HCT116 (cell line): Measurements from ENCODE around the gene TLR2. TPM values are rescaled to one million over a fixed set of nuclear protein-coding genes. Genes with fewer than 3 reads are reported as not detected.

ENCODE experiments used
- ATAC-seq: fragments of 200-7000 bp; cut with Tn5 transposase; 2 replicates; pipeline ENCODE4 v1.9.1; 2020; ENCODE audit warnings: mild to moderate bottlenecking, moderate library complexity
- BruUV-seq: library from RNA; stranded (reverse); fragments of 400-500 nt; replicated peaks from 2 replicates; lab custom pipeline; 2021; lab: Mats Ljungman, UMichigan
- CTCF ChIA-PET: fragments of 300-600 bp; sonication (Branson Sonifier 250); formaldehyde crosslinking; loops from one replicate; lab custom pipeline; 2021; ENCODE audit warnings: antibody characterized with exemption; lab: Charles Lee
- POLR2A ChIA-PET: fragments of 300-600, 350-600 bp; sonication (Branson Sonifier 250); formaldehyde crosslinking; loops from one replicate; lab custom pipeline; 2021; ENCODE audit warnings: antibody characterized with exemption; lab: Charles Lee
- RAD21 ChIA-PET, 2 experiments: fragments of 300-600 bp; sonication (Branson Sonifier 250); formaldehyde crosslinking; loops; one replicate each; lab custom pipeline; 2023; ENCODE audit warnings: low total read pairs in 2 of 2; ENCODE audit not compliant: uncharacterized antibody in 2 of 2, unreplicated experiment in 2 of 2, low non-redundant PET in 1 of 2; lab: Charles Lee
- DNase-seq: peaks from one replicate; pipeline ENCODE4 v3.0.0-alpha.2; 2010; ENCODE audit warnings: low read depth, low spot score
- H2AFZ ChIP-seq: fragments of 200-600 bp; shearing (Covaris generic), sonication (generic); 2 replicates; pipeline ENCODE4 v1.6.1; 2017; ENCODE audit warnings: low read depth, mixed run types, mixed read lengths, antibody characterized with exemption, low read length; ENCODE audit not compliant: poor library complexity, severe bottlenecking
- H3K27ac ChIP-seq: 2 replicates; pipeline ENCODE4 v1.5.1; 2012; ENCODE audit warnings: low read depth, low read length
- H3K27me3 ChIP-seq: fragments of 200-600 bp; sonication (generic); 2 replicates; pipeline ENCODE4 v1.6.1; 2016; ENCODE audit warnings: mixed run types, low read length, mixed read lengths; ENCODE audit not compliant: insufficient read depth
- H3K36me3 ChIP-seq, 2 experiments: fragments of 200-500 bp in 1 of 2; fragments of 200-600 bp in 1 of 2; sonication (Bioruptor generic) in 1 of 2; sonication (generic) in 1 of 2; 2 replicates each; pipeline versions ENCODE4 v1.5.1 to v1.6.1; 2014 to 2016; ENCODE audit warnings: low read length in 2 of 2, inconsistent platforms in 1 of 2, mixed read lengths in 1 of 2, mixed run types in 1 of 2; ENCODE audit not compliant: insufficient read depth in 2 of 2, control insufficient read depth in 1 of 2
- H3K4me1 ChIP-seq, 2 experiments: fragments of 200-600 bp in 1 of 2; sonication (generic) in 1 of 2; 2 replicates each; pipeline versions ENCODE4 v1.5.1 to v1.6.1; 2012 to 2017; ENCODE audit warnings: low read length in 2 of 2, inconsistent platforms in 1 of 2, mild to moderate bottlenecking in 1 of 2, mixed read lengths in 1 of 2, mixed run types in 1 of 2, moderate library complexity in 1 of 2; ENCODE audit not compliant: insufficient read depth in 2 of 2, control insufficient read depth in 1 of 2
- H3K4me2 ChIP-seq: fragments of 200-600 bp; sonication (generic); 2 replicates; pipeline ENCODE4 v1.6.1; 2017; ENCODE audit warnings: mixed run types, low read length, mixed read lengths
- H3K4me3 ChIP-seq, 2 experiments: fragments of 200-600 bp in 1 of 2; sonication (generic) in 1 of 2; replicated peaks in 1 of 2; 2 replicates each; pipeline ENCODE4 v1.5.1; 2011 to 2016; ENCODE audit warnings: low read length in 2 of 2, control low read depth in 1 of 2, low read depth in 1 of 2, mild to moderate bottlenecking in 1 of 2, mixed read lengths in 1 of 2, mixed run types in 1 of 2
- H3K79me2 ChIP-seq: fragments of 200-600 bp; sonication (generic); 2 replicates; pipeline ENCODE4 v1.6.1; 2017; ENCODE audit warnings: mild to moderate bottlenecking, mixed run types, low read length, moderate library complexity, mixed read lengths; ENCODE audit not compliant: insufficient read depth
- H3K9ac ChIP-seq: fragments of 200-600 bp; sonication (generic); 2 replicates; pipeline ENCODE4 v1.6.1; 2016; ENCODE audit warnings: low read length, mixed read lengths
- H3K9me2 ChIP-seq: fragments of 200-600 bp; sonication (generic), shearing (Covaris generic); 2 replicates; pipeline ENCODE4 v1.6.1; 2017; ENCODE audit warnings: mixed run types, mild to moderate bottlenecking, moderate library complexity; ENCODE audit not compliant: insufficient read depth
- H3K9me3 ChIP-seq, 2 experiments: fragments of 200-500 bp in 1 of 2; fragments of 200-600 bp in 1 of 2; sonication (Bioruptor generic) in 1 of 2; sonication (generic) in 1 of 2; 2 replicates each; pipeline ENCODE4 v1.6.1; 2014 to 2017; ENCODE audit warnings: low read length in 2 of 2, mixed read lengths in 2 of 2, inconsistent platforms in 1 of 2, low read depth in 1 of 2, mild to moderate bottlenecking in 1 of 2, mixed run types in 1 of 2, moderate library complexity in 1 of 2; ENCODE audit not compliant: control insufficient read depth in 1 of 2, insufficient read depth in 1 of 2
- H4K20me1 ChIP-seq: fragments of 200-600 bp; sonication (generic), shearing (Covaris generic); 2 replicates; pipeline ENCODE4 v1.6.1; 2017; ENCODE audit warnings: mixed run types, mild to moderate bottlenecking, moderate library complexity; ENCODE audit not compliant: insufficient read depth
- CBX3 ChIP-seq: IDR thresholded peaks from 2 replicates; pipeline ENCODE4 v1.6.1; 2012; ENCODE audit warnings: low read depth
- CTCF ChIP-seq, 3 experiments: fragments of 200-600 bp in 1 of 3; sonication (generic) in 1 of 3; IDR thresholded peaks in 2 of 3; conservative IDR thresholded peaks in 1 of 3; 2 replicates each; pipeline ENCODE4 v1.5.1; 2012 to 2017; ENCODE audit warnings: low read depth in 2 of 3, low read length in 2 of 3, antibody characterized with exemption in 1 of 3, borderline replicate concordance in 1 of 3, control low read depth in 1 of 3, mild to moderate bottlenecking in 1 of 3, mixed read lengths in 1 of 3, mixed run types in 1 of 3, moderate library complexity in 1 of 3; ENCODE audit not compliant: insufficient read depth in 1 of 3
- EGR1 ChIP-seq: IDR thresholded peaks from 2 replicates; pipeline ENCODE4 v1.6.1; 2012; ENCODE audit warnings: low read depth
- EZH2 ChIP-seq: fragments of 200-600 bp; sonication (generic); IDR thresholded peaks from 2 replicates; pipeline ENCODE4 v1.6.1; 2017; ENCODE audit warnings: antibody characterized with exemption, mixed run types
- EZH2phosphoT487 ChIP-seq: fragments of 200-600 bp; IDR thresholded peaks from 2 replicates; pipeline ENCODE4 v1.6.1; 2018; ENCODE audit warnings: antibody characterized with exemption, borderline replicate concordance
- FOSL1 ChIP-seq: IDR thresholded peaks from 2 replicates; pipeline ENCODE4 v1.6.1; 2012; ENCODE audit warnings: low read depth
- JUND ChIP-seq: IDR thresholded peaks from 2 replicates; pipeline ENCODE4 v1.6.1; 2012
- POLR2A ChIP-seq: IDR thresholded peaks from 2 replicates; pipeline ENCODE4 v1.7.0; 2011; ENCODE audit warnings: borderline replicate concordance; ENCODE audit not compliant: insufficient read depth, insufficient read length; ENCODE audit errors: extremely low read depth
- POLR2AphosphoS5 ChIP-seq: IDR thresholded peaks from 2 replicates; pipeline ENCODE4 v1.6.1; 2011; ENCODE audit warnings: mild to moderate bottlenecking, low read depth, low read length, moderate library complexity
- RAD21 ChIP-seq: IDR thresholded peaks from 2 replicates; pipeline ENCODE4 v1.6.1; 2012; ENCODE audit warnings: low read depth, mild to moderate bottlenecking
- REST ChIP-seq: IDR thresholded peaks from 2 replicates; pipeline ENCODE4 v1.6.1; 2012; ENCODE audit warnings: low read depth
- SIN3A ChIP-seq: IDR thresholded peaks from 2 replicates; pipeline ENCODE4 v1.6.1; 2012; ENCODE audit warnings: low read depth
- SP1 ChIP-seq: IDR thresholded peaks from 2 replicates; pipeline ENCODE4 v1.6.1; 2012; ENCODE audit warnings: low read depth
- TCF7L2 ChIP-seq: IDR thresholded peaks from 2 replicates; pipeline ENCODE4 v1.7.0; 2011; ENCODE audit warnings: borderline replicate concordance, inconsistent platforms; ENCODE audit not compliant: insufficient read depth, insufficient read length; ENCODE audit errors: extremely low read depth
- YY1 ChIP-seq: IDR thresholded peaks from 2 replicates; pipeline ENCODE4 v1.6.1; 2011; ENCODE audit warnings: low read length, low read depth, moderate library complexity, mild to moderate bottlenecking; ENCODE audit not compliant: insufficient replicate concordance; ENCODE audit errors: extremely low read depth
- ZBTB33 ChIP-seq: IDR thresholded peaks from 2 replicates; pipeline ENCODE4 v1.6.1; 2011; ENCODE audit warnings: mild to moderate bottlenecking, low read length, moderate library complexity; ENCODE audit not compliant: insufficient replicate concordance; ENCODE audit errors: extremely low read depth
- ZFX ChIP-seq: fragments of 450-650 bp; IDR thresholded peaks from 2 replicates; pipeline ENCODE4 v1.6.1; 2017
- ZNF274 ChIP-seq: fragments of 200-500 bp; sonication (Bioruptor generic); IDR thresholded peaks from 2 replicates; pipeline ENCODE4 v1.6.1; 2014; ENCODE audit warnings: mild to moderate bottlenecking, low read depth, low read length, inconsistent platforms
- intact Hi-C: fragments of 100-400 bp; cut with micrococcal nuclease; formaldehyde crosslinking; loops from 2 replicates; pipeline ENCODE4 v1.10.0; 2022
- total RNA-seq: library from RNA; stranded (reverse); gene quantifications from one replicate; pipeline ENCODE4 v1.2.1, GENCODE V29; 2021; ENCODE audit not compliant: unreplicated experiment

The TLR2 gene
- total RNA-seq, 1 experiment from 2014 or later = 0.12 TPM

GRCh38 chr4:153733751-153734448 lies 49.8 kb downstream of the TLR2 start:
- POLR2A ChIA-PET = no interaction called here
- no peak for ATAC-seq
- intact Hi-C loops = no loop called here

More at GRCh38 chr4:153733751-153734448, 49.8 kb downstream of the TLR2 start:
- ChIA-PET CTCF (interaction anchor here (1.3 to 3.4 kb wide), 2 partner anchors 16 to 89 kb away, joined by 3 to 12 read pairs; no protein-coding TSS in a partner anchor), RAD21 (no interaction called here)
- BruUV-seq = no TSS peak
- H3K36me3 ChIP-seq = no peaks in the 10 kb centered on the region
- no peak overlapping the region for H2AFZ ChIP-seq
- H3K79me2 ChIP-seq = no peaks in the 10 kb centered on the region
- H3K9me2 ChIP-seq = no peaks in the 10 kb centered on the region; the same call in 1 of the 2 replicates
- H3K9ac ChIP-seq = no peak overlapping the region
- H4K20me1 ChIP-seq = no peaks in the 10 kb centered on the region
- no peaks in the 10 kb centered on the region for H3K9me3 ChIP-seq
- H3K4me1 ChIP-seq = peaks cover 4 to 7% of the 10 kb centered on the region in 2 experiments; a peak in 2 of 4 replicates
- H3K27me3 ChIP-seq = no peaks in the 10 kb centered on the region
- no peak for DNase-seq
- no peak overlapping the region for H3K4me3 ChIP-seq
- H3K27ac ChIP-seq = no peak overlapping the region
- no peak overlapping the region for H3K4me2 ChIP-seq
- TF ChIP-seq FOSL1 (no peak), CTCF (IDR thresholded peaks at IDR 0.05 in 2 of 3, conservative IDR thresholded peaks at IDR 0.05 in 1 of 3; ENCODE audit: borderline replicate concordance in 1 of 3, insufficient read depth in 1 of 3, low read depth in 2 of 3, low read length in 2 of 3) (no peak), POLR2AphosphoS5 (no peak), YY1 (no peak), CBX3 (no peak), ZNF274 (no peak), SP1 (no peak), REST (no peak), EGR1 (no peak), ZBTB33 (no peak), SIN3A (no peak), JUND (no peak), EZH2 (no peak), POLR2A (no peak), TCF7L2 (no peak), RAD21 (no peak), ZFX (no peak), EZH2phosphoT487 (no peak)
